H1 (cell line): Measurements from ENCODE around the gene ROM1. TPM values are rescaled to one million over a fixed set of nuclear protein-coding genes. Genes with fewer than 3 reads are reported as not detected.

Experiments used
- CTCF ChIA-PET: fragments of 300-600 bp; sonication (Branson Sonifier 250); formaldehyde crosslinking; loops from one replicate; lab custom pipeline; 2021; ENCODE audit not compliant: partially characterized antibody; lab: Charles Lee
- POLR2A ChIA-PET: fragments of 300-600 bp; sonication (Branson Sonifier 250); formaldehyde crosslinking; loops from one replicate; lab custom pipeline; 2021; ENCODE audit warnings: inconsistent platforms; ENCODE audit not compliant: partially characterized antibody; lab: Charles Lee
- DNase-seq, 2 experiments: peaks; one replicate each; pipeline versions ENCODE4 v3.0.0 to v3.0.0-alpha.2; 2010 to 2022; ENCODE audit warnings: low spot score in 2 of 2, low read depth in 1 of 2, mixed read lengths in 1 of 2
- FAIRE-seq: peaks from 2 replicates; lab custom pipeline; 2011; peaks lifted over from hg19 to GRCh38; lab: Jason Lieb, UNC
- H2AFZ ChIP-seq: 2 replicates; pipeline ENCODE4 v1.8.1; 2012; ENCODE audit warnings: low read length, inconsistent platforms
- H2AK5ac ChIP-seq: 2 replicates; pipeline ENCODE4 v1.6.1; 2013; ENCODE audit warnings: low read depth, low read length
- H2BK120ac ChIP-seq: replicated peaks from 2 replicates; pipeline ENCODE3; 2013; ENCODE audit warnings: low read depth, low read length, inconsistent platforms
- H2BK12ac ChIP-seq: 2 replicates; pipeline ENCODE4 v1.6.1; 2013; ENCODE audit warnings: low read depth, low read length
- H2BK15ac ChIP-seq: 2 replicates; pipeline ENCODE4 v1.6.1; 2013; ENCODE audit warnings: low read length
- H2BK20ac ChIP-seq: 2 replicates; pipeline ENCODE4 v1.6.1; 2013; ENCODE audit warnings: low read length
- H2BK5ac ChIP-seq: 2 replicates; pipeline ENCODE4 v1.6.1; 2013; ENCODE audit warnings: low read depth, low read length
- H3K14ac ChIP-seq: 2 replicates; pipeline ENCODE4 v1.6.1; 2013; ENCODE audit warnings: inconsistent platforms; ENCODE audit not compliant: insufficient read length
- H3K18ac ChIP-seq: 2 replicates; pipeline ENCODE4 v1.6.1; 2013; ENCODE audit warnings: low read length; ENCODE audit errors: extremely low read depth
- H3K23ac ChIP-seq: 2 replicates; pipeline ENCODE4 v1.6.1; 2013; ENCODE audit warnings: inconsistent platforms; ENCODE audit not compliant: insufficient read length
- H3K23me2 ChIP-seq: 2 replicates; pipeline ENCODE4 v1.6.1; 2013; ENCODE audit warnings: low read depth, low read length
- H3K27ac ChIP-seq: 2 replicates; pipeline ENCODE4 v1.6.1; 2011; ENCODE audit warnings: low read depth, low read length, inconsistent platforms
- H3K27me3 ChIP-seq, 4 experiments: replicated peaks in 1 of 4; 1 replicate in 1 of 4; 2 replicates in 3 of 4; pipeline versions ENCODE4 v1.6.1 to v1.8.1; 2011 to 2013; ENCODE audit warnings: low read length in 3 of 4, mild to moderate bottlenecking in 3 of 4, inconsistent platforms in 2 of 4, mixed read lengths in 2 of 4, moderate library complexity in 1 of 4; ENCODE audit not compliant: control insufficient read depth in 3 of 4, insufficient read depth in 3 of 4; ENCODE audit errors: extremely low read depth in 1 of 4
- H3K36me3 ChIP-seq, 4 experiments: 2 replicates each; pipeline versions ENCODE4 v1.6.1 to v1.8.1; 2011 to 2013; ENCODE audit warnings: mild to moderate bottlenecking in 4 of 4, low read length in 3 of 4, moderate library complexity in 2 of 4, control low read depth in 1 of 4, inconsistent platforms in 1 of 4; ENCODE audit not compliant: insufficient read depth in 4 of 4, control insufficient read depth in 2 of 4
- H3K4ac ChIP-seq: replicated peaks from 2 replicates; pipeline ENCODE3; 2013; ENCODE audit warnings: low read length, low read depth, mixed read lengths, inconsistent platforms; ENCODE audit not compliant: insufficient read length
- H3K4me1 ChIP-seq, 4 experiments: replicated peaks in 1 of 4; 1 replicate in 1 of 4; 2 replicates in 3 of 4; pipeline versions ENCODE4 v1.6.1 to v1.8.1; 2011 to 2013; ENCODE audit warnings: low read length in 3 of 4, inconsistent platforms in 2 of 4, mixed read lengths in 1 of 4; ENCODE audit not compliant: insufficient read depth in 4 of 4, control insufficient read depth in 3 of 4
- H3K4me2 ChIP-seq, 2 experiments: 2 replicates each; pipeline versions ENCODE4 v1.6.1 to v1.8.1; 2011 to 2013; ENCODE audit warnings: low read depth in 2 of 2, low read length in 2 of 2, control low read depth in 1 of 2, inconsistent platforms in 1 of 2, mild to moderate bottlenecking in 1 of 2; ENCODE audit not compliant: insufficient read depth in 1 of 2
- H3K4me3 ChIP-seq, 4 experiments: fragments of 200-600, 300-600 bp in 1 of 4; sonication (generic), shearing (Covaris generic), sonication (Bioruptor Twin) in 1 of 4; 2 replicates each; pipeline versions ENCODE4 v1.5.1 to v1.8.1; 2011 to 2016; ENCODE audit warnings: low read length in 4 of 4, low read depth in 3 of 4, control low read depth in 2 of 4, inconsistent platforms in 2 of 4, mild to moderate bottlenecking in 2 of 4, mixed read lengths in 1 of 4, moderate library complexity in 1 of 4; ENCODE audit not compliant: insufficient read depth in 2 of 4; ENCODE audit errors: extremely low read depth in 1 of 4
- H3K56ac ChIP-seq: replicated peaks from 2 replicates; pipeline ENCODE3; 2013; ENCODE audit warnings: low read depth, mild to moderate bottlenecking, mixed read lengths, low read length, inconsistent platforms; ENCODE audit not compliant: insufficient read length
- H3K79me1 ChIP-seq: 2 replicates; pipeline ENCODE4 v1.6.1; 2013; ENCODE audit warnings: low read depth, low read length, control low read depth
- H3K79me2 ChIP-seq, 2 experiments: 2 replicates each; pipeline versions ENCODE4 v1.6.1 to v1.8.1; 2012 to 2013; ENCODE audit warnings: low read length in 2 of 2, mild to moderate bottlenecking in 2 of 2, inconsistent platforms in 1 of 2; ENCODE audit not compliant: insufficient read depth in 2 of 2, control insufficient read depth in 1 of 2
- H3K9ac ChIP-seq, 4 experiments: replicated peaks in 1 of 4; 1 replicate in 1 of 4; 2 replicates in 3 of 4; pipeline versions ENCODE4 v1.6.1 to v1.8.1; 2011 to 2013; ENCODE audit warnings: low read depth in 3 of 4, low read length in 3 of 4, control low read depth in 2 of 4, mild to moderate bottlenecking in 2 of 4, moderate library complexity in 2 of 4, inconsistent platforms in 1 of 4; ENCODE audit errors: extremely low read depth in 1 of 4
- H3K9me3 ChIP-seq, 2 experiments: 2 replicates each; pipeline versions ENCODE4 v1.6.1 to v1.8.1; 2012 to 2013; ENCODE audit warnings: mild to moderate bottlenecking in 2 of 2, moderate library complexity in 2 of 2, control low read depth in 1 of 2, inconsistent platforms in 1 of 2, low read depth in 1 of 2, low read length in 1 of 2, mixed read lengths in 1 of 2; ENCODE audit not compliant: insufficient read depth in 2 of 2
- H4K20me1 ChIP-seq, 2 experiments: replicated peaks in 1 of 2; 2 replicates each; pipeline versions ENCODE3 to v1.8.1; 2011 to 2013; ENCODE audit warnings: inconsistent platforms in 2 of 2, low read length in 2 of 2, mild to moderate bottlenecking in 1 of 2; ENCODE audit not compliant: insufficient read depth in 2 of 2, control insufficient read depth in 1 of 2
- H4K5ac ChIP-seq: 2 replicates; pipeline ENCODE4 v1.6.1; 2013; ENCODE audit warnings: low read length, low read depth, mixed read lengths, inconsistent platforms; ENCODE audit not compliant: insufficient read length
- H4K8ac ChIP-seq: 2 replicates; pipeline ENCODE4 v1.8.0; 2013; ENCODE audit warnings: mild to moderate bottlenecking, moderate library complexity, low read length, inconsistent platforms; ENCODE audit not compliant: insufficient read depth; ENCODE audit errors: extremely low read depth
- H4K91ac ChIP-seq: replicated peaks from 2 replicates; pipeline ENCODE3; 2013; ENCODE audit warnings: low read length, mixed read lengths, inconsistent platforms; ENCODE audit not compliant: insufficient read length
- JUN ChIP-seq: IDR thresholded peaks from 2 replicates; pipeline ENCODE4 v1.6.1; 2011; ENCODE audit warnings: low read depth, mild to moderate bottlenecking, improper control_type of control experiment, low read length
- KDM5A ChIP-seq: fragments of 200-600 bp; IDR thresholded peaks from 2 replicates; pipeline ENCODE4 v1.7.1; 2012; ENCODE audit warnings: mild to moderate bottlenecking, low read length, inconsistent platforms, mixed read lengths
- RNF2 ChIP-seq: fragments of 200-900, 300-1000 bp; sonication (generic); IDR thresholded peaks from 2 replicates; pipeline ENCODE4 v1.7.1; 2016; ENCODE audit warnings: borderline replicate concordance, low read depth, mild to moderate bottlenecking, antibody characterized with exemption, low read length; ENCODE audit not compliant: poor library complexity, severe bottlenecking; ENCODE audit errors: missing control alignments
- WGBS, 2 experiments: shearing (Covaris generic) in 1 of 2; methylation state at CpG; one replicate each; pipeline versions ENCODE4 v1.1.6 to v1.1.7; 2013 to 2015; ENCODE audit warnings: low lambda C conversion rate in 2 of 2, mixed read lengths in 2 of 2, inconsistent platforms in 1 of 2, low coverage in 1 of 2, missing lambda C conversion rate in 1 of 2; ENCODE audit not compliant: insufficient replicate concordance in 2 of 2, insufficient coverage in 1 of 2, insufficient read length in 1 of 2; ENCODE audit errors: extremely low coverage in 1 of 2, missing lambda C conversion rate in 1 of 2; 5-methylcytosine and 5-hydroxymethylcytosine counted together
- polyA plus RNA-seq, 7 experiments: library from polyadenylated mRNA; depleted of rRNA in 3 of 7; stranded (reverse) in 5 of 7; unstranded in 2 of 7; fragments of >200 nt in 5 of 7; fragments of 200-250 nt in 2 of 7; gene quantifications; 1 replicate in 5 of 7; 2 replicates in 1 of 7; 4 replicates in 1 of 7; pipeline versions ENCODE4 v1.2.1 to v1.2.3, GENCODE V29; 2011 to 2013; ENCODE audit warnings: missing spikeins in 2 of 7, mixed read lengths in 2 of 7
- total RNA-seq: library from RNA; stranded (reverse); fragmentation: NEBNext Ultra II Directional; extraction: Animal tissue kit (Norgen Biotek cat#: 25700); gene quantifications from 2 replicates; pipeline ENCODE4 v1.2.1, GENCODE V29; 2021

ROM1 gene
- total and polyA plus RNA-seq, 2 of the 8 experiments (the other 6 are each of a cell fraction or from before 2014, with no cell fraction given), result 0.86 to 2.2 TPM

GRCh38 chr11:62591448-62592145 is 21.5 kb upstream of the ROM1 start, which contains the start of gene TUT1:
TSS of gene TUT1 (minus strand) at chr11:62591523. CDS start at chr11:62591485, 38 bp downstream.
- Histone ChIP-seq H2BK120ac (no peak within 1 kb of the TSS), H3K4me3 (peak within 1 kb of the TSS; percentile 89 to 97 (median 94)), H3K18ac (peak within 1 kb of the TSS; percentile 49), H4K5ac (peak within 1 kb of the TSS; percentile 25), H3K4me1 (peaks cover 0 to 3% (median under 1%) of the 10 kb centered on the region in 4 experiments; a peak in 5 of 7 replicates), H2BK5ac (peak within 1 kb of the TSS; percentile 57; the same call in 1 of the 2 replicates), H3K27ac (peak within 1 kb of the TSS; percentile 72), H3K9ac (peak within 1 kb of the TSS; percentile 73 to 90 (median 80)), H3K56ac (peak within 1 kb of the TSS; percentile 67), H2BK20ac (no peak within 1 kb of the TSS), H3K23ac (no peak within 1 kb of the TSS), H3K36me3 (peaks cover 19 to 50% (median 24%) of the 10 kb centered on the region in 4 experiments), H4K91ac (no peak within 1 kb of the TSS), H3K4me2 (peak within 1 kb of the TSS; percentile 87 to 90), H3K9me3 (no peaks in the 10 kb centered on the region), H4K8ac (peak within 1 kb of the TSS; percentile 90), H2BK15ac (peak within 1 kb of the TSS; percentile 85), H3K27me3 (no peaks in the 10 kb centered on the region), H2AFZ (no peak within 1 kb of the TSS), H2AK5ac (peak within 1 kb of the TSS; percentile 87; the same call in 1 of the 2 replicates), H2BK12ac (peak within 1 kb of the TSS; percentile 78; the same call in 1 of the 2 replicates), H3K4ac (peak within 1 kb of the TSS; percentile 23), H3K79me1 (no peaks in the 10 kb centered on the region), H3K23me2 (peaks cover 6% of the 10 kb centered on the region), H3K14ac (no peak within 1 kb of the TSS), H4K20me1 (peaks cover 1 to 6% of the 10 kb centered on the region in 2 experiments), H3K79me2 (peaks cover 0 to 14% of the 10 kb centered on the region in 2 experiments; a peak in 2 of 4 replicates)
- CTCF ChIA-PET, result interaction anchor here (0.8 to 7.2 kb wide), 25 partner anchors 9 to 1660 kb away, joined by 3 to 97 read pairs (median 4); partner anchors contain the start of genes C11orf98, CSKMT, EML3 and MTA2
- FAIRE-seq (peak; percentile 87), DNase-seq (peak; percentile 93 to 97)
- WGBS, 2 experiments, result 2% methylated on average over 58 of the region's 58 CpGs; no CpG with 5 or more reads in 1 of the 2 experiments
- POLR2A ChIA-PET, result interaction anchor here (0.6 to 12.3 kb wide), 51 partner anchors 8 to 722 kb away, joined by 3 to 235 read pairs (median 6); partner anchors contain the start of genes B3GAT3, BSCL2, C11orf98 and CSKMT
- TF ChIP-seq JUN (no peak), RNF2 (no peak), KDM5A (peak; percentile 79; the same call in 1 of the 2 replicates)
